ENCODE data around the gene PCED1A. TPM values are rescaled to one million over a fixed set of nuclear protein-coding genes. Genes with fewer than 3 reads are reported as not detected.

Gene PCED1A, protein sequence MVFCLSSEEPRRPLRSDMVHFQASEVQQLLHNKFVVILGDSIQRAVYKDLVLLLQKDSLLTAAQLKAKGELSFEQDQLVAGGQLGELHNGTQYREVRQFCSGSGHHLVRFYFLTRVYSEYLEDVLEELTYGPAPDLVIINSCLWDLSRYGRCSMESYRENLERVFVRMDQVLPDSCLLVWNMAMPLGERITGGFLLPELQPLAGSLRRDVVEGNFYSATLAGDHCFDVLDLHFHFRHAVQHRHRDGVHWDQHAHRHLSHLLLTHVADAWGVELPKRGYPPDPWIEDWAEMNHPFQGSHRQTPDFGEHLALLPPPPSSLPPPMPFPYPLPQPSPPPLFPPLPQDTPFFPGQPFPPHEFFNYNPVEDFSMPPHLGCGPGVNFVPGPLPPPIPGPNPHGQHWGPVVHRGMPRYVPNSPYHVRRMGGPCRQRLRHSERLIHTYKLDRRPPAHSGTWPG
- total RNA-seq, result 62.2 TPM

DNA sequence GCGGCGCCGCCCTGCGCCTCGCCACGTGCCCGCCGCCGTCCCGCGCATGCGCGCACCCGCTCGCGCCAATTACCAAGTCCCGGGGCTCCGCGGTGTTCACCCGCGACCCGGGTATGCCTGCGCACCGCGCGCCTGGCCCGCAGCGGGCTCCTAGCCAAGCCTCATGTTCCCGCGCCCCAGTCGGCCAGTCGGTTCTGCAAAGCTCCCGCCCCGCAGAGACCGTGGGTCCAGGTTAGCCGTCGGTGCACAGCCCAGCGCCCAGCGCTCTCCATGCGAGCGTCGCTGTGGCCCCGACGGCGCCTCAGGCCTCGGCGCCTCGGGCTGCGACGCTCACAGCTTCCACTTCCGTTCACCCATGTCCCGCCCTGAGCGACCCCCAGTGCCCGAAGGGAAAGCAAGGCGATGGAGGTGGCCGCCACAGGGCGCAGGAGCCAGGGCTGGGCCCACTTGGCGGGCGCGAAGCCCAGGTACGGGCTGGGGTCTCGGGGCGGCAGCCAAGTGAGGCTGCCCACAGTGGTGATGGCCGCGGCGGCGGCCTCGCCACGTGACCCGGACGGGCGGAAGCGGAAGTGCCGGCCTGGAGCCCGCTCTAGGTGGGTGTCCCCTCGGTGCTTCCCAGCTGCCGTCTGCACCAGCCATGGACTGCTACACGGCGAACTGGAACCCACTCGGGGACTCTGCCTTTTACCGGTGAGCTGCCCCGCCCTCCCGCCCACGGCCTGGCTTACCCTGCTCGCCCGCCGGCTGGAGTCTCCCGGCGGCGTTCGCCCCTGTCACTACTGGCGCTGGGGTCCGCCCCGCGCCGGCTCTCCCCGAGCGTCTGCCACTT is at the start of gene PCED1A, which contains the start of gene VPS16:
TSS of gene PCED1A (minus strand) at position 518 of the 829 bp plus-strand sequence. CDS start 743 bp downstream, outside the sequence.
TSS of gene VPS16 (plus strand) at position 608 of the 829 bp plus-strand sequence. CDS start at position 638, 30 bp downstream.

DNA sequence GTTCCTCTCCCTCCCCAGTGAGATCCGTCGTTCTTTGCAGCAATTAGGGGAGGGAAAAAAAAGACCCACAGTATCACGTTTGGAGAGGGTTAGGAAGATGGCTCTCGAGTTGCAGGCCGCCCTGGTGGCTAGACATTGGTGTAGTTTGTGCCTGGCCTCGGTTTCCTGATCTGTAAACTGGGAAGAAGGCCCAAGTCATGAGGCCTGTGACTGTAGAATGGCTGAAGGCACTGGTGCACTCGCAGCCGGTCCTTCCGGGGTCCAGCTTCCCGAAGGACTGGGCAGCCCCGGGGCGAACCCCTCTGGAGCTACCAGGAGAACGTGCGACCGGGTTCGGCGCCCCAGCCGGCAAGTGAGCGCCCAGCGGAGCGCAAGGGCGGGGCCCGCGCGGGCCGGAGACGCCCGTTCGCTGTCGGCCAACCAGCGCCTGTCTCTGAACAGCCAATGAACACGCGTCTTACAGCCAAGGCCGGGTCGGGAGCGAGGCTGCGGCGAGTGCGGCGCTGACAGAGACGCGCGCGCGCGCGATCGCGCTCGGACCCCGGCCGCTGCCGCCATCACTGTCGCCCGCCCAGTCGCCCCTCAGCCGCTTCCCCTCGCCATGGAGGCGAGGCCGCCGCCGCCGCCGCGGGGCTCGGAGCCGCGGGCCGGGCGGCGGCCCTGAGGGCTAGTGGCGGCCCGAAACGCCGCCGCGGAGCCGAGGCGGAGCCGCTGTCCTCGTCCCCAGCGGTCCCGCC is 32.7 kb upstream of the PCED1A start, which contains the start of gene PTPRA:
TSS of gene PTPRA (plus strand) at position 472 of the 737 bp plus-strand sequence. CDS start 90,797 bp downstream, outside the sequence.

DNA sequence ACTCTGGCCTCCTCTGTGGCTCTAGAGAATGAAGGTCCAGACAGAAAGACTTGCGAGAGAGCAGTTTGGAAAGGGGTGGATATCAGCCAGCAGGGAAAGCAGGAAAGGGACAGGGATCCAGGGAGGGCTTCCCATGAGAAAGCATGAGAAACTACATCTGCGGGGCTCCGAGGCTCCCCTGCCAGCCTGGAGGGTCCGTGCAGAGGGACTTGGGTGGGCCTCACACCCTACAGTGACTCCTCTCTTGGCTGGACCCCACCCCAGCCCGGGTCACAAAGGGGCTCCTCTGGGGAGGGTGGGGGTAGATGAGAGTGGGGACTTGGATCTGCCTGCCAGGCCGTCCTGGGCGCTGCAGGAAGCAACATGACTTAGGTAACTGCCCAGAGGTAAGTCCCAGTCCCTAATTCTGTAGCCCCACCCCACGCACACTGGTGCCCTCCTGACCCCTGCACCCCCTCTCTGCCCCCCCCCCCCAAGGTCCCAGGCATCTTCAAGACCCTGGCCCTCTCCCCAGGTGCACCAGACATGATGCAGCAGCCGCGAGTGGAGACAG is 24.3 kb downstream of the PCED1A start, which contains the start of gene TMEM239:
TSS of gene TMEM239 (plus strand) at position 335 of the 553 bp plus-strand sequence. CDS start at position 526, 191 bp downstream.

DNA sequence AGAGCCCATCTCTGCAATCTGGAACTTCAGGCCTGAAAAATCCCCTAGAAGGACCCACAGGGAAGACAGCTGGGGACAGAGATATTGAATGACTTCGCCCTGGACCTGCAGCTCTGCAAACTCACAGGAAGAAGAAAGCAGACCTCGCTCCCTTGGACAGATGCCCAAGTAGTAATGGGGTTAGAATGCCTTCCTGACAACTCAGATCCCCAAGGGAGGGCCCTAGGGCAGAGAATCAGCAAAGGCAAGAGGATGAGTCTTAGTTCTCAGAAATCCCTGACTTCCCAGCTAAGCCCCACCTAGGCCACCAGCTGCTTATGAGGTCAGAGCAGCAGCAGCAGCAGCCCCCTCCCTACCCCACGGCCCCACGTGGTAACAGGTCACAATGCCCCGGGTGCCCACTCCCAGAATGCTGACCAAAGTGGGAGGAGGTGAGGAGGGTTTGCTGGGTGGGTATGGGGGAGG is 25.8 kb downstream of the PCED1A start, which contains the start of gene C20orf141:
TSS of gene C20orf141 (plus strand) at position 401 of the 465 bp plus-strand sequence. CDS start 198 bp downstream, outside the sequence.

DNA sequence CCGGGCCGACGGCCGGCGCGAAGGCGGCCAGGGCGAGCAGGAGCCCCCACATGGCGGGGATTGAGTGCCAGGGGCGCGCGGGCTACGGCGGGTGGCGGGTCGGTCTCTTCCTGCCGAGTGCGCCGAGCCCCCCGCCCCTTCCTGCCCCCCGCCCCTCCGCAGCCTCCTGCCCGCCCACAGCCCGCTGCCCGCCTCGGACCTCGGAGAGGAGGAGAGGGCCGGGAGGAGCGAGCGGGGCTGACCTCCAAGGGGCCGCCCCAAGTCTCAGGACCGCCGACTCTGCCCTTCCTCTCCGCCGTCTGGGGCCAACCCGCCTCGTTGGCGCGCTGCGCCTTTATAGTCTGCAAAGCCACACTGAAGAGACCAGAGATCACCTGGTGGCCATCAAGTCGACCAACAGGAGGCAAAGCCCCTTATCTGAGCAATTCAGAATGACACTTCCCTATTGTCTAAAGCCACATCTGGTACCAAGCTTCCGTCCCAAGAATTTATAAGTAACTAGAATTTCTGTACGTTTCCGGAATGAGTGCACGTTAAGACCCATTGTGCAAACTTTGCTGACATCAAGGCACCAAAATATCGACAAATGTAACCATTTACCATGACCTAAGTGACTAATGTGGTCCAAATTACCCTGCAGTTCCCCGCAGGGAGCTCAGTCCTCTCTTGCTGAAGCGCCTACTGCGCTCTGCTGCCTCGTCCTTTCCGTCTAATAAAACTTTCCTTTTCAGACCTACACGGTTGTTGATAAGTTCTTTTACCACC is 39.8 kb downstream of the PCED1A start, which contains the start of gene CPXM1:
TSS of gene CPXM1 (minus strand) at position 107 of the 765 bp plus-strand sequence. CDS start at position 52, 55 bp downstream.

Other genes starting within 250 kb of the PCED1A start
- gene NOP56, start 188.0 kb downstream of the PCED1A start, total RNA-seq, result 104 TPM
- 103 TPM for gene IDH3B, start 176.4 kb downstream of the PCED1A start, total RNA-seq
- gene EBF4, start 147.9 kb downstream of the PCED1A start, total RNA-seq, result 18.3 TPM
- gene CPXM1, start 40.0 kb downstream of the PCED1A start, total RNA-seq, result 146 TPM
- gene C20orf141, start 25.7 kb downstream of the PCED1A start, total RNA-seq, result not detected
- gene TMEM239, start 24.3 kb downstream of the PCED1A start, total RNA-seq, result not detected
- 38.4 TPM for gene VPS16, start 90 bp upstream of the PCED1A start, total RNA-seq
- gene PTPRA, start 32.8 kb upstream of the PCED1A start, total RNA-seq, result 71.7 TPM
- not detected for gene GNRH2, start 203.0 kb upstream of the PCED1A start, total RNA-seq
- 50.9 TPM for gene MRPS26, start 205.4 kb upstream of the PCED1A start, total RNA-seq
- not detected for gene OXT, start 231.0 kb upstream of the PCED1A start, total RNA-seq
- gene AVP, start 244.1 kb upstream of the PCED1A start, total RNA-seq, result not detected

All from metanephros (tissue), 1 donor.